GM23248 (cell line): ENCODE data around the gene KLHL2.

Experiments used
- EZH2 ChIP-seq: fragments of 200-600 bp; sonication (generic); IDR thresholded peaks from 2 replicates; pipeline ENCODE4 v1.6.1; 2018; ENCODE audit warnings: antibody characterized with exemption, mild to moderate bottlenecking; ENCODE audit not compliant: insufficient read depth, poor library complexity, severe bottlenecking
- EZH2phosphoT487 ChIP-seq: fragments of 200-600 bp; sonication (generic); IDR thresholded peaks from 2 replicates; pipeline ENCODE4 v1.6.1; 2018; ENCODE audit warnings: antibody characterized with exemption, moderate library complexity, mild to moderate bottlenecking, low read depth; ENCODE audit not compliant: insufficient read depth

DNA sequence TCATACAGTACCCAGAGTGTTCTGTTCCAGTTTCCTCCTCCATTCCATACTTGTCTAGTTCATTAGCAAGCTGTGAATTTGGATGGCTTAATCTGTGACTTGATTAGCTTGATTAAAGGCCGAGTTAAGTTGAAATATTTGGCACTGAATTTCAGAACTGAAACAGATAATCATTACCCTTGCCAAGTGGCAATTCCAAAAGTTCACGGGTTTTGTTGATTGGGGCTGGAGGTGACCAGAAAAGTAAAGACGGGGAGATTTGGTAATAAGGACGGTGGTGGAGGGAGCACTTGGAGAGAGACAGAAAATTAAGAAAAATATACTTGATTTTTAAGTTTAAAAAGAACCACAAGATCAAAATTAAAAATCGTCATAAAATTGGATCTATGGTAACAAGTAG lies 21.9 kb upstream of the KLHL2 start:
- TF ChIP-seq EZH2 (no peak), EZH2phosphoT487 (no peak)
